H9 (cell line): ENCODE data around the gene CDK2. TPM values are rescaled to one million over a fixed set of nuclear protein-coding genes. Genes with fewer than 3 reads are reported as not detected.

ENCODE experiments used
- DNase-seq: peaks from one replicate; pipeline ENCODE4 v3.0.0-alpha.2; 2017
- H2AFZ ChIP-seq: one replicate; pipeline ENCODE4 v1.6.1; 2013; ENCODE audit warnings: mild to moderate bottlenecking, low read length, control low read depth, moderate library complexity
- H2AK5ac ChIP-seq: 2 replicates; pipeline ENCODE4 v1.6.1; 2013; ENCODE audit warnings: low read length, control low read depth, mixed read lengths; ENCODE audit not compliant: insufficient read length
- H2BK120ac ChIP-seq: one replicate; pipeline ENCODE4 v1.6.1; 2013; ENCODE audit warnings: low read depth, mild to moderate bottlenecking, low read length, control low read depth, inconsistent platforms; ENCODE audit not compliant: poor library complexity, severe bottlenecking
- H2BK12ac ChIP-seq: 2 replicates; pipeline ENCODE4 v1.6.1; 2013; ENCODE audit warnings: low read length, control low read depth, mixed read lengths, low read depth; ENCODE audit not compliant: insufficient read length
- H2BK15ac ChIP-seq: 2 replicates; pipeline ENCODE4 v1.6.1; 2013; ENCODE audit warnings: low read depth, low read length, control low read depth
- H2BK20ac ChIP-seq: one replicate; pipeline ENCODE4 v1.6.1; 2013; ENCODE audit warnings: low read depth, mild to moderate bottlenecking, low read length, control low read depth, inconsistent platforms; ENCODE audit not compliant: poor library complexity, severe bottlenecking
- H2BK5ac ChIP-seq: 2 replicates; pipeline ENCODE4 v1.6.1; 2013; ENCODE audit warnings: low read length, control low read depth, mixed read lengths; ENCODE audit not compliant: insufficient read length
- H3K14ac ChIP-seq: 2 replicates; pipeline ENCODE4 v1.6.1; 2013; ENCODE audit warnings: low read length, control low read depth; ENCODE audit not compliant: insufficient read depth
- H3K18ac ChIP-seq: 2 replicates; pipeline ENCODE4 v1.6.1; 2013; ENCODE audit warnings: low read depth, mild to moderate bottlenecking, mixed read lengths, low read length, control low read depth; ENCODE audit not compliant: insufficient read length
- H3K23ac ChIP-seq: 2 replicates; pipeline ENCODE4 v1.6.1; 2013; ENCODE audit warnings: low read length, control low read depth, mixed read lengths, low read depth; ENCODE audit not compliant: insufficient read length
- H3K23me2 ChIP-seq: 2 replicates; pipeline ENCODE4 v1.6.1; 2013; ENCODE audit warnings: low read depth, mild to moderate bottlenecking, mixed read lengths, low read length, control low read depth; ENCODE audit not compliant: insufficient read length, poor library complexity, severe bottlenecking
- H3K27ac ChIP-seq: 2 replicates; pipeline ENCODE4 v1.5.1; 2013; ENCODE audit warnings: low read length, control low read depth, mixed read lengths, low read depth; ENCODE audit not compliant: insufficient read length
- H3K27me3 ChIP-seq: 2 replicates; pipeline ENCODE4 v1.6.1; 2013; ENCODE audit warnings: low read length, control low read depth, inconsistent platforms; ENCODE audit not compliant: insufficient read depth
- H3K4ac ChIP-seq: 2 replicates; pipeline ENCODE4 v1.6.1; 2013; ENCODE audit warnings: low read depth, mild to moderate bottlenecking, control low read depth, inconsistent platforms, low read length, moderate library complexity
- H3K4me1 ChIP-seq: 2 replicates; pipeline ENCODE4 v1.6.1; 2013; ENCODE audit warnings: low read length, control low read depth, inconsistent platforms; ENCODE audit not compliant: insufficient read depth
- H3K4me2 ChIP-seq: 2 replicates; pipeline ENCODE4 v1.6.1; 2013; ENCODE audit warnings: low read length, control low read depth, mixed read lengths; ENCODE audit not compliant: insufficient read length, insufficient read depth
- H3K56ac ChIP-seq: 2 replicates; pipeline ENCODE4 v1.6.1; 2013; ENCODE audit warnings: low read depth, mild to moderate bottlenecking, mixed read lengths, low read length, control low read depth; ENCODE audit not compliant: insufficient read length
- H3K79me1 ChIP-seq: 2 replicates; pipeline ENCODE4 v1.6.1; 2013; ENCODE audit warnings: low read depth, mild to moderate bottlenecking, moderate library complexity, low read length, control low read depth, inconsistent platforms; ENCODE audit not compliant: insufficient read depth, poor library complexity, severe bottlenecking
- H3K79me2 ChIP-seq: 2 replicates; pipeline ENCODE4 v1.6.1; 2013; ENCODE audit warnings: low read length, control low read depth, inconsistent platforms; ENCODE audit not compliant: insufficient read depth
- H3K9ac ChIP-seq: 2 replicates; pipeline ENCODE4 v1.6.1; 2013; ENCODE audit warnings: low read length, control low read depth, mixed read lengths; ENCODE audit not compliant: insufficient read length; ENCODE audit errors: extremely low read depth
- H3K9me3 ChIP-seq: one replicate; pipeline ENCODE4 v1.6.1; 2013; ENCODE audit warnings: low read depth, low read length, inconsistent platforms; ENCODE audit not compliant: control insufficient read depth
- H3T11ph ChIP-seq: one replicate; pipeline ENCODE4 v1.6.1; 2013; ENCODE audit warnings: mild to moderate bottlenecking, low read length, control low read depth, inconsistent platforms
- H4K20me1 ChIP-seq: one replicate; pipeline ENCODE4 v1.6.1; 2013; ENCODE audit not compliant: control insufficient read depth, insufficient read length, insufficient read depth
- H4K5ac ChIP-seq: 2 replicates; pipeline ENCODE4 v1.6.1; 2013; ENCODE audit warnings: low read depth, mild to moderate bottlenecking, mixed read lengths, low read length, control low read depth; ENCODE audit not compliant: insufficient read length
- H4K8ac ChIP-seq: replicated peaks from 2 replicates; pipeline ENCODE4 v1.6.1; 2013; ENCODE audit warnings: low read length, control low read depth, mixed read lengths, low read depth; ENCODE audit not compliant: insufficient read length
- H4K91ac ChIP-seq: 2 replicates; pipeline ENCODE4 v1.6.1; 2013; ENCODE audit warnings: low read depth, mild to moderate bottlenecking, moderate library complexity, mixed read lengths, low read length, control low read depth; ENCODE audit not compliant: insufficient read length
- H3K27ac Mint-ChIP-seq, 3 experiments: 2 replicates in 2 of 3; 3 replicates in 1 of 3; pipeline ENCODE4 v1.8.0; 2020 to 2021; ENCODE audit warnings: mixed read lengths in 3 of 3, mild to moderate bottlenecking in 1 of 3, moderate library complexity in 1 of 3
- H3K27me3 Mint-ChIP-seq: 2 replicates; pipeline ENCODE4 v1.8.0; 2021; ENCODE audit warnings: low read depth, mild to moderate bottlenecking, moderate library complexity, mixed read lengths
- H3K36me3 Mint-ChIP-seq, 3 experiments: 2 replicates in 2 of 3; 3 replicates in 1 of 3; pipeline ENCODE4 v1.8.0; 2020 to 2021; ENCODE audit warnings: low read depth in 3 of 3, mixed read lengths in 3 of 3; ENCODE audit not compliant: insufficient read depth in 1 of 3
- H3K4me1 Mint-ChIP-seq, 2 experiments: 2 replicates each; pipeline ENCODE4 v1.8.0; 2020; ENCODE audit warnings: mixed read lengths in 2 of 2
- H3K4me3 Mint-ChIP-seq, 2 experiments: 2 replicates in 1 of 2; 3 replicates in 1 of 2; pipeline ENCODE4 v1.8.0; 2020 to 2021; ENCODE audit warnings: mild to moderate bottlenecking in 2 of 2, mixed read lengths in 2 of 2, moderate library complexity in 1 of 2
- H3K9me3 Mint-ChIP-seq, 2 experiments: 2 replicates in 1 of 2; 3 replicates in 1 of 2; pipeline ENCODE4 v1.8.0; 2020; ENCODE audit warnings: mild to moderate bottlenecking in 2 of 2, mixed read lengths in 2 of 2, moderate library complexity in 1 of 2
- WGBS: extraction: QIAGEN DNeasy Blood & Tissue Kit; methylation state at CpG from one replicate; pipeline ENCODE4 v1.1.7; 2013; ENCODE audit warnings: missing lambda C conversion rate, low lambda C conversion rate, mixed read lengths; ENCODE audit not compliant: insufficient read length; ENCODE audit errors: extremely low coverage; 5-methylcytosine and 5-hydroxymethylcytosine counted together
- total RNA-seq: library from RNA; stranded (reverse); gene quantifications from 2 replicates; pipeline ENCODE4 v1.2.1, GENCODE V29; 2021
- TF ChIP-seq, protein P1 (sequence below): fragments of 200-600 bp; sonication (generic); conservative IDR thresholded peaks from 3 replicates; pipeline ENCODE4 v1.8.0; 2021; ENCODE audit warnings: antibody characterized with exemption, mild to moderate bottlenecking

Gene CDK2
- total RNA-seq, 1 experiment from 2014 or later, result 60.8 TPM

DNA sequence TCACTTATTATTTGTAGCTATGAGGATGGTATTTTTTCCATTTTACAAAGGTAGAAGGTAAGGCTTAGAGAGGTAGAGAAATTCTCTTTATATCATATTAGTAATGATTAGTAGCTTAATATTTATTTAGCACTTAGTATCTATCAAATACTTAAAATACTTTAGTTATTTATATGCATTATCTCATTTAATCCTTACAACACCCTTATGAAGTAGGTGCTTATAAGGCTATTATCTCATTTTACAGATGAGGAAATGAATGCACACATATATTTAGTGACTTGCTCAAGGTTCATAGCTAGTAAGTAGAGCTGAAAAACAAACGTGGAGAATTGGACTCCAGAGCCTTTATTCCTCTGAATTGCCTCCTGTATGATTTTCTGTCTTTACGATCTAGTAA, 18.2 kb downstream of the CDK2 start:
- peaks cover 21 to 69% (median 65%) of the 10 kb centered on the region in 3 experiments; a peak in 6 of 7 replicates for H3K36me3 Mint-ChIP-seq
- H3K27me3 Mint-ChIP-seq, result no peaks in the 10 kb centered on the region

More for the DNA sequence above, 18.2 kb downstream of the CDK2 start:
- H3K27me3 ChIP-seq, result no peaks in the 10 kb centered on the region
- WGBS, result no CpG with 5 or more reads among the region's 2 CpGs
- DNase-seq, result no peak
- no peak overlapping the region for H2BK120ac ChIP-seq
- H4K5ac ChIP-seq, result no peak overlapping the region
- H2BK12ac ChIP-seq, result no peak overlapping the region
- no peak overlapping the region for H2AK5ac ChIP-seq
- H2BK20ac ChIP-seq, result no peak overlapping the region
- no peaks in the 10 kb centered on the region for H3K23me2 ChIP-seq
- no peak overlapping the region for H3K18ac ChIP-seq
- H2BK5ac ChIP-seq, result no peak overlapping the region
- no peak overlapping the region for H4K91ac ChIP-seq
- H3K14ac ChIP-seq, result no peak overlapping the region
- Mint-ChIP-seq H3K4me3 (no peak overlapping the region), H3K9me3 (no peaks in the 10 kb centered on the region; a peak in 1 of 5 replicates), H3K27ac (no peak overlapping the region), H3K4me1 (no peaks in the 10 kb centered on the region)
- H3K9ac ChIP-seq, result no peak overlapping the region
- H3K4me1 ChIP-seq, result no peaks in the 10 kb centered on the region
- no peak overlapping the region for H2BK15ac ChIP-seq
- no peak overlapping the region for H2AFZ ChIP-seq
- no peak overlapping the region for H3K27ac ChIP-seq
- no peaks in the 10 kb centered on the region for H3K79me2 ChIP-seq
- no peaks in the 10 kb centered on the region for H3K9me3 ChIP-seq
- no peak overlapping the region for H3K4ac ChIP-seq
- TF ChIP-seq, protein P1, sequence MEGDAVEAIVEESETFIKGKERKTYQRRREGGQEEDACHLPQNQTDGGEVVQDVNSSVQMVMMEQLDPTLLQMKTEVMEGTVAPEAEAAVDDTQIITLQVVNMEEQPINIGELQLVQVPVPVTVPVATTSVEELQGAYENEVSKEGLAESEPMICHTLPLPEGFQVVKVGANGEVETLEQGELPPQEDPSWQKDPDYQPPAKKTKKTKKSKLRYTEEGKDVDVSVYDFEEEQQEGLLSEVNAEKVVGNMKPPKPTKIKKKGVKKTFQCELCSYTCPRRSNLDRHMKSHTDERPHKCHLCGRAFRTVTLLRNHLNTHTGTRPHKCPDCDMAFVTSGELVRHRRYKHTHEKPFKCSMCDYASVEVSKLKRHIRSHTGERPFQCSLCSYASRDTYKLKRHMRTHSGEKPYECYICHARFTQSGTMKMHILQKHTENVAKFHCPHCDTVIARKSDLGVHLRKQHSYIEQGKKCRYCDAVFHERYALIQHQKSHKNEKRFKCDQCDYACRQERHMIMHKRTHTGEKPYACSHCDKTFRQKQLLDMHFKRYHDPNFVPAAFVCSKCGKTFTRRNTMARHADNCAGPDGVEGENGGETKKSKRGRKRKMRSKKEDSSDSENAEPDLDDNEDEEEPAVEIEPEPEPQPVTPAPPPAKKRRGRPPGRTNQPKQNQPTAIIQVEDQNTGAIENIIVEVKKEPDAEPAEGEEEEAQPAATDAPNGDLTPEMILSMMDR, result no peak
- no peak overlapping the region for H4K8ac ChIP-seq
- H3K56ac ChIP-seq, result no peak overlapping the region
- H3T11ph ChIP-seq, result no peak overlapping the region
- no peaks in the 10 kb centered on the region for H4K20me1 ChIP-seq
- no peak overlapping the region for H3K4me2 ChIP-seq
- no peaks in the 10 kb centered on the region for H3K79me1 ChIP-seq
- no peak overlapping the region for H3K23ac ChIP-seq
